HCT116 (cell line): ENCODE data around the gene HIRA.

Experiments
- CEBPB ChIP-seq: IDR thresholded peaks from 2 replicates; pipeline ENCODE4 v1.6.1; 2012; ENCODE audit warnings: low read depth
- CTCF ChIP-seq, 3 experiments: fragments of 200-600 bp in 1 of 3; sonication (generic) in 1 of 3; IDR thresholded peaks in 2 of 3; conservative IDR thresholded peaks in 1 of 3; 2 replicates each; pipeline ENCODE4 v1.5.1; 2012 to 2017; ENCODE audit warnings: low read depth in 2 of 3, low read length in 2 of 3, antibody characterized with exemption in 1 of 3, borderline replicate concordance in 1 of 3, control low read depth in 1 of 3, mild to moderate bottlenecking in 1 of 3, mixed read lengths in 1 of 3, mixed run types in 1 of 3, moderate library complexity in 1 of 3; ENCODE audit not compliant: insufficient read depth in 1 of 3
- EGR1 ChIP-seq: IDR thresholded peaks from 2 replicates; pipeline ENCODE4 v1.6.1; 2012; ENCODE audit warnings: low read depth
- EZH2 ChIP-seq: fragments of 200-600 bp; sonication (generic); IDR thresholded peaks from 2 replicates; pipeline ENCODE4 v1.6.1; 2017; ENCODE audit warnings: antibody characterized with exemption, mixed run types
- EZH2phosphoT487 ChIP-seq: fragments of 200-600 bp; IDR thresholded peaks from 2 replicates; pipeline ENCODE4 v1.6.1; 2018; ENCODE audit warnings: antibody characterized with exemption, borderline replicate concordance
- FOSL1 ChIP-seq: IDR thresholded peaks from 2 replicates; pipeline ENCODE4 v1.6.1; 2012; ENCODE audit warnings: low read depth
- JUND ChIP-seq: IDR thresholded peaks from 2 replicates; pipeline ENCODE4 v1.6.1; 2012
- MAX ChIP-seq: IDR thresholded peaks from 2 replicates; pipeline ENCODE4 v1.6.1; 2012
- POLR2A ChIP-seq: IDR thresholded peaks from 2 replicates; pipeline ENCODE4 v1.7.0; 2011; ENCODE audit warnings: borderline replicate concordance; ENCODE audit not compliant: insufficient read depth, insufficient read length; ENCODE audit errors: extremely low read depth
- POLR2AphosphoS5 ChIP-seq: IDR thresholded peaks from 2 replicates; pipeline ENCODE4 v1.6.1; 2011; ENCODE audit warnings: mild to moderate bottlenecking, low read depth, low read length, moderate library complexity
- SP1 ChIP-seq: IDR thresholded peaks from 2 replicates; pipeline ENCODE4 v1.6.1; 2012; ENCODE audit warnings: low read depth
- TCF7L2 ChIP-seq: IDR thresholded peaks from 2 replicates; pipeline ENCODE4 v1.7.0; 2011; ENCODE audit warnings: borderline replicate concordance, inconsistent platforms; ENCODE audit not compliant: insufficient read depth, insufficient read length; ENCODE audit errors: extremely low read depth
- ZBTB33 ChIP-seq: IDR thresholded peaks from 2 replicates; pipeline ENCODE4 v1.6.1; 2011; ENCODE audit warnings: mild to moderate bottlenecking, low read length, moderate library complexity; ENCODE audit not compliant: insufficient replicate concordance; ENCODE audit errors: extremely low read depth
- ZNF274 ChIP-seq: fragments of 200-500 bp; sonication (Bioruptor generic); IDR thresholded peaks from 2 replicates; pipeline ENCODE4 v1.6.1; 2014; ENCODE audit warnings: mild to moderate bottlenecking, low read depth, low read length, inconsistent platforms

- no peak for TF ChIP-seq CTCF (IDR thresholded peaks at IDR 0.05 in 2 of 3, conservative IDR thresholded peaks at IDR 0.05 in 1 of 3; ENCODE audit: borderline replicate concordance in 1 of 3, insufficient read depth in 1 of 3, low read depth in 2 of 3, low read length in 2 of 3)
- TF ChIP-seq SP1, result no peak
- no peak for TF ChIP-seq POLR2A
- no peak for TF ChIP-seq CEBPB
- TF ChIP-seq EZH2phosphoT487, result no peak
- TF ChIP-seq POLR2AphosphoS5, result no peak
- no peak for TF ChIP-seq EZH2
- no peak for TF ChIP-seq FOSL1
- no peak for TF ChIP-seq ZNF274
- no peak for TF ChIP-seq MAX
- no peak for TF ChIP-seq EGR1
- TF ChIP-seq ZBTB33, result no peak
- TF ChIP-seq TCF7L2, result no peak
- no peak for TF ChIP-seq JUND
These were observed 58.1 kb downstream of the HIRA start for GRCh38 chr22:19373450-19373849.
